Esophagus muscularis mucosa (tissue), 4 donors: Measurements from ENCODE around the gene PYCR2.

Experiments used
- EP300 ChIP-seq: sonication (generic); formaldehyde crosslinking; IDR thresholded peaks from one replicate; pipeline ENCODE4 v1.6.1; 2017; ENCODE audit warnings: antibody characterized with exemption
- POLR2A ChIP-seq: fragments of 450-650 bp; IDR thresholded peaks from one replicate; pipeline ENCODE4 v1.6.1; 2017; ENCODE audit warnings: antibody characterized with exemption, moderate library complexity, mild to moderate bottlenecking, low read depth
- POLR2AphosphoS5 ChIP-seq, 2 donors: sonication (generic); formaldehyde crosslinking; IDR thresholded peaks; one replicate each; pipeline ENCODE4 v1.6.1; 2017; ENCODE audit warnings: antibody characterized with exemption in 2 of 2
- TF ChIP-seq, protein P1 (sequence below), 3 experiments: fragments of 200-600 bp in 2 of 3; fragments of 450-650 bp in 1 of 3; sonication (generic) in 2 of 3; IDR thresholded peaks; one replicate each; pipeline ENCODE4 v1.5.1; 2017 to 2019; ENCODE audit warnings: antibody characterized with exemption in 3 of 3, mild to moderate bottlenecking in 2 of 3, moderate library complexity in 1 of 3

DNA sequence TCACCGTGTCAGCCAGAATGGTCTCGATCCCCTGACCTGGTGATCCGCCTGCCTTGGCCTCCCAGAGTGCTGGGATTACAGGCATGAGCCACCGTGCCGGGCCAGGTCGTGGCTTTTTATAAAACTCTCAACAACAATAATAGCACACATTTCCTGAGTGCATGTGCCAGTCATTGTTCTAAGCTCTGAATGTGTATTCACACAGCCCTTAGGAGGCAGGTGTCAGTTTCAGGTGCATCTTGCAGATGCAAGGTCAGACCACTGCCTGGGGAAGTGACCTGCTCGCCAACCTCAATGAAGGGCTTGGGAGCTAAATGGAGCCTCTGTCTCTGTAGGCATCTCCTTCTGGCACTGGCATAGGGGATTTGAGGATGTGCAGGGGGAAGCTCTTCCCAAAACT is 18.5 kb upstream of the PYCR2 start:
- TF ChIP-seq, protein P1, sequence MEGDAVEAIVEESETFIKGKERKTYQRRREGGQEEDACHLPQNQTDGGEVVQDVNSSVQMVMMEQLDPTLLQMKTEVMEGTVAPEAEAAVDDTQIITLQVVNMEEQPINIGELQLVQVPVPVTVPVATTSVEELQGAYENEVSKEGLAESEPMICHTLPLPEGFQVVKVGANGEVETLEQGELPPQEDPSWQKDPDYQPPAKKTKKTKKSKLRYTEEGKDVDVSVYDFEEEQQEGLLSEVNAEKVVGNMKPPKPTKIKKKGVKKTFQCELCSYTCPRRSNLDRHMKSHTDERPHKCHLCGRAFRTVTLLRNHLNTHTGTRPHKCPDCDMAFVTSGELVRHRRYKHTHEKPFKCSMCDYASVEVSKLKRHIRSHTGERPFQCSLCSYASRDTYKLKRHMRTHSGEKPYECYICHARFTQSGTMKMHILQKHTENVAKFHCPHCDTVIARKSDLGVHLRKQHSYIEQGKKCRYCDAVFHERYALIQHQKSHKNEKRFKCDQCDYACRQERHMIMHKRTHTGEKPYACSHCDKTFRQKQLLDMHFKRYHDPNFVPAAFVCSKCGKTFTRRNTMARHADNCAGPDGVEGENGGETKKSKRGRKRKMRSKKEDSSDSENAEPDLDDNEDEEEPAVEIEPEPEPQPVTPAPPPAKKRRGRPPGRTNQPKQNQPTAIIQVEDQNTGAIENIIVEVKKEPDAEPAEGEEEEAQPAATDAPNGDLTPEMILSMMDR (IDR thresholded peaks at IDR 0.05): no peak
- no peak for TF ChIP-seq POLR2A
- no peak for TF ChIP-seq EP300
- TF ChIP-seq POLR2AphosphoS5 (IDR thresholded peaks at IDR 0.05): no peak
